HEK293T (cell line): Measurements from ENCODE around the gene MIPEP.

Source experiments
- ARNT ChIP-seq: fragments of 450-650 bp; IDR thresholded peaks from 2 replicates; pipeline ENCODE4 v1.6.1; 2017; ENCODE audit warnings: mild to moderate bottlenecking
- BHLHE40 ChIP-seq: fragments of 450-650 bp; IDR thresholded peaks from 2 replicates; pipeline ENCODE4 v1.6.1; 2016; ENCODE audit warnings: mild to moderate bottlenecking, moderate library complexity, borderline replicate concordance
- CTBP1 ChIP-seq: fragments of 450-650 bp; IDR thresholded peaks from 2 replicates; pipeline ENCODE4 v1.6.1; 2016; ENCODE audit warnings: borderline replicate concordance
- ELF4 ChIP-seq: fragments of 450-650 bp; IDR thresholded peaks from 2 replicates; pipeline ENCODE4 v1.6.1; 2017; ENCODE audit warnings: antibody characterized with exemption
- FOXA1 ChIP-seq: fragments of 450-650 bp; IDR thresholded peaks from 2 replicates; pipeline ENCODE4 v1.6.1; 2016; ENCODE audit warnings: mild to moderate bottlenecking
- FOXM1 ChIP-seq: fragments of 450-650 bp; IDR thresholded peaks from 2 replicates; pipeline ENCODE4 v1.6.1; 2017; ENCODE audit warnings: mild to moderate bottlenecking, borderline replicate concordance
- HDGF ChIP-seq: fragments of 450-650 bp; IDR thresholded peaks from 2 replicates; pipeline ENCODE4 v1.6.1; 2017; ENCODE audit warnings: antibody characterized with exemption, borderline replicate concordance
- L3MBTL2 ChIP-seq: fragments of 450-650 bp; conservative IDR thresholded peaks from 2 replicates; pipeline ENCODE4 v1.6.1; 2016; ENCODE audit warnings: mild to moderate bottlenecking
- LEF1 ChIP-seq: fragments of 450-650 bp; IDR thresholded peaks from 2 replicates; pipeline ENCODE4 v1.6.1; 2017; ENCODE audit warnings: mild to moderate bottlenecking, borderline replicate concordance
- NFRKB ChIP-seq: fragments of 450-650 bp; IDR thresholded peaks from 2 replicates; pipeline ENCODE4 v1.6.1; 2016; ENCODE audit warnings: mild to moderate bottlenecking, moderate library complexity
- SP1 ChIP-seq: fragments of 450-650 bp; IDR thresholded peaks from 2 replicates; pipeline ENCODE4 v1.6.1; 2017
- SUZ12 ChIP-seq: fragments of 450-650 bp; IDR thresholded peaks from 2 replicates; pipeline ENCODE4 v1.6.1; 2016; ENCODE audit warnings: mild to moderate bottlenecking
- ZNF384 ChIP-seq: fragments of 450-650 bp; IDR thresholded peaks from 2 replicates; pipeline ENCODE4 v1.6.1; 2016

DNA sequence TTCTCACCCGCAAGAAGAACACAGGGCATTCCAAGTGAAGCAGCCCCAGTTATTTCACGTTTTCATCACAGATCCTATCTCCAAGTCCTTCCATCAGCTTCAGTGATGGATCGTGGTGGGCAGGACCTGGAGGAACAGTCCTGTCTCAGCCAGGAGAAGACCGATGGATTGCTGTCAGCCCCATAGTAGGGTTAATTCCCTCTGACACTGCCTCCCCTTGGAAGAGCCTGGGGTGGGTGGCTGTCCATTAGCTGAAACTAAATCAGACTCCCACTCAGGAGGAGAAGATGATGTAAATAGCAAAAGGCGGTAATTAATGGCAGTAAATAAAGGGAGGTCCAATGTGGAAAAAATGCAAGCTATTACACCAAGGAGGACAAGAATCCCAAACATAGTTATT is 188.0 kb downstream of the MIPEP start:
- TF ChIP-seq L3MBTL2 (no peak), BHLHE40 (no peak), CTBP1 (no peak), SUZ12 (no peak), ELF4 (no peak), HDGF (no peak), LEF1 (no peak), FOXM1 (no peak), ZNF384 (no peak), SP1 (no peak), NFRKB (no peak), FOXA1 (no peak), ARNT (no peak)
